Activated naive CD8-positive, alpha-beta T cell treated with anti-CD3 and anti-CD28 coated beads for 36 hours (primary cell): Measurements from ENCODE around the gene LRFN5. TPM values are rescaled to one million over a fixed set of nuclear protein-coding genes. Genes with fewer than 3 reads are reported as not detected.
"Not testable (repeated sequence)": the region's sequence is repeated elsewhere in the genome, so short reads cannot be mapped to it uniquely, and the experiment has no call there.

Experiments used
- DNase-seq: peaks from one replicate; pipeline ENCODE4 v3.0.0; 2021
- H3K27ac Mint-ChIP-seq: one replicate; pipeline ENCODE4 v1.8.0; 2022; ENCODE audit warnings: mild to moderate bottlenecking, moderate library complexity, mixed read lengths
- H3K27me3 Mint-ChIP-seq: one replicate; pipeline ENCODE4 v1.8.0; 2022; ENCODE audit warnings: mild to moderate bottlenecking, mixed read lengths
- H3K36me3 Mint-ChIP-seq: one replicate; pipeline ENCODE4 v1.8.0; 2021; ENCODE audit warnings: mild to moderate bottlenecking, mixed read lengths
- H3K4me1 Mint-ChIP-seq: one replicate; pipeline ENCODE4 v1.8.0; 2021; ENCODE audit warnings: mixed read lengths
- H3K4me3 Mint-ChIP-seq: one replicate; pipeline ENCODE4 v1.8.0; 2022; ENCODE audit warnings: mild to moderate bottlenecking, moderate library complexity, mixed read lengths
- H3K9me3 Mint-ChIP-seq: one replicate; pipeline ENCODE4 v1.8.0; 2022; ENCODE audit warnings: mixed read lengths
- total RNA-seq, 2 experiments: library from RNA; stranded (reverse); gene quantifications; one replicate each; pipeline ENCODE4 v1.2.3, GENCODE V29; 2021

The LRFN5 gene
- total RNA-seq, 2 experiments from 2014 or later: not detected

- H3K4me3 Mint-ChIP-seq: no peak overlapping the region
- H3K27ac Mint-ChIP-seq: no peak overlapping the region
- H3K4me1 Mint-ChIP-seq: no peaks in the 10 kb centered on the region
- H3K36me3 Mint-ChIP-seq: no peaks in the 10 kb centered on the region
- H3K27me3 Mint-ChIP-seq: no peaks in the 10 kb centered on the region
- DNase-seq: no peak
- peaks cover 3% of the 10 kb centered on the region for H3K9me3 Mint-ChIP-seq
These were observed 266.4 kb downstream of the LRFN5 start for GRCh38 chr14:41872931-41873685.

GRCh38 chr14:41873686-41874317 lies 267.1 kb downstream of the LRFN5 start:
- Mint-ChIP-seq H3K9me3 (peaks cover 3% of the 10 kb centered on the region), H3K27me3 (no peaks in the 10 kb centered on the region), H3K27ac (no peak overlapping the region), H3K36me3 (no peaks in the 10 kb centered on the region), H3K4me3 (no peak overlapping the region), H3K4me1 (no peaks in the 10 kb centered on the region)
- DNase-seq: no peak

- Mint-ChIP-seq H3K4me3 (no peak overlapping the region), H3K27me3 (no peaks in the 10 kb centered on the region), H3K9me3 (no peaks in the 10 kb centered on the region), H3K27ac (no peak overlapping the region), H3K4me1 (no peaks in the 10 kb centered on the region), H3K36me3 (no peaks in the 10 kb centered on the region)
- DNase-seq: no peak
These were observed 268.4 kb downstream of the LRFN5 start for GRCh38 chr14:41875116-41875515.

- no peaks in the 10 kb centered on the region for H3K9me3 Mint-ChIP-seq
- H3K4me3 Mint-ChIP-seq: no peak overlapping the region
- H3K27ac Mint-ChIP-seq: no peak overlapping the region
- no peaks in the 10 kb centered on the region for H3K4me1 Mint-ChIP-seq
- H3K27me3 Mint-ChIP-seq: no peaks in the 10 kb centered on the region
- no peaks in the 10 kb centered on the region for H3K36me3 Mint-ChIP-seq
- no peak for DNase-seq
These were observed 271.6 kb downstream of the LRFN5 start for GRCh38 chr14:41878321-41878720.

GRCh38 chr14:41891624-41892023 lies 284.9 kb downstream of the LRFN5 start:
- Mint-ChIP-seq H3K9me3 (peaks cover 2% of the 10 kb centered on the region), H3K27ac (no peak overlapping the region), H3K36me3 (no peaks in the 10 kb centered on the region), H3K27me3 (no peaks in the 10 kb centered on the region), H3K4me3 (no peak overlapping the region), H3K4me1 (no peaks in the 10 kb centered on the region)
- DNase-seq: no peak

- H3K4me3 Mint-ChIP-seq: no peak overlapping the region
- H3K36me3 Mint-ChIP-seq: no peaks in the 10 kb centered on the region
- no peaks in the 10 kb centered on the region for H3K9me3 Mint-ChIP-seq
- H3K4me1 Mint-ChIP-seq: no peaks in the 10 kb centered on the region
- H3K27me3 Mint-ChIP-seq: no peaks in the 10 kb centered on the region
- DNase-seq: no peak
- no peak overlapping the region for H3K27ac Mint-ChIP-seq
These were observed 292.7 kb downstream of the LRFN5 start for GRCh38 chr14:41899416-41899815.

- Mint-ChIP-seq H3K36me3 (no peaks in the 10 kb centered on the region), H3K27me3 (no peaks in the 10 kb centered on the region), H3K27ac (no peak overlapping the region), H3K4me1 (no peaks in the 10 kb centered on the region), H3K4me3 (no peak overlapping the region), H3K9me3 (no peaks in the 10 kb centered on the region)
- no peak for DNase-seq
These were observed 294.0 kb downstream of the LRFN5 start for GRCh38 chr14:41900644-41901043.

- Mint-ChIP-seq H3K4me1 (no peaks in the 10 kb centered on the region), H3K9me3 (no peaks in the 10 kb centered on the region), H3K27me3 (no peaks in the 10 kb centered on the region), H3K4me3 (no peak overlapping the region), H3K36me3 (no peaks in the 10 kb centered on the region), H3K27ac (no peak overlapping the region)
- no peak for DNase-seq
These were observed 294.4 kb downstream of the LRFN5 start for GRCh38 chr14:41901089-41901488.

- H3K4me1 Mint-ChIP-seq: no peaks in the 10 kb centered on the region
- H3K9me3 Mint-ChIP-seq: peaks cover 3% of the 10 kb centered on the region
- no peak for DNase-seq
- H3K36me3 Mint-ChIP-seq: no peaks in the 10 kb centered on the region
- no peak overlapping the region for H3K4me3 Mint-ChIP-seq
- H3K27ac Mint-ChIP-seq: no peak overlapping the region
- H3K27me3 Mint-ChIP-seq: no peaks in the 10 kb centered on the region
These were observed 298.8 kb downstream of the LRFN5 start for GRCh38 chr14:41905394-41905964.

GRCh38 chr14:41911155-41911554 lies 304.5 kb downstream of the LRFN5 start:
- H3K4me3 Mint-ChIP-seq, H3K4me1 Mint-ChIP-seq, H3K36me3 Mint-ChIP-seq, DNase-seq, H3K27me3 Mint-ChIP-seq, H3K27ac Mint-ChIP-seq, H3K9me3 Mint-ChIP-seq: not testable (repeated sequence)

GRCh38 chr14:41913398-41913797 lies 306.7 kb downstream of the LRFN5 start:
- H3K4me3 Mint-ChIP-seq: no peak overlapping the region
- no peak overlapping the region for H3K27ac Mint-ChIP-seq
- no peaks in the 10 kb centered on the region for H3K36me3 Mint-ChIP-seq

GRCh38 chr14:41915732-41916131 lies 309.1 kb downstream of the LRFN5 start:
- no peaks in the 10 kb centered on the region for H3K27me3 Mint-ChIP-seq
- peaks cover 3% of the 10 kb centered on the region for H3K9me3 Mint-ChIP-seq
- H3K4me1 Mint-ChIP-seq: no peaks in the 10 kb centered on the region
- DNase-seq: no peak
- H3K4me3 Mint-ChIP-seq: no peak overlapping the region
- H3K36me3 Mint-ChIP-seq: no peaks in the 10 kb centered on the region
- no peak overlapping the region for H3K27ac Mint-ChIP-seq

More at GRCh38 chr14:41913398-41913797, 306.7 kb downstream of the LRFN5 start:
- no peaks in the 10 kb centered on the region for H3K4me1 Mint-ChIP-seq
- no peak for DNase-seq
- no peaks in the 10 kb centered on the region for H3K27me3 Mint-ChIP-seq
- peaks cover 5% of the 10 kb centered on the region for H3K9me3 Mint-ChIP-seq

- Mint-ChIP-seq H3K4me3 (no peak overlapping the region), H3K27ac (no peak overlapping the region), H3K27me3 (no peaks in the 10 kb centered on the region), H3K9me3 (peaks cover 3% of the 10 kb centered on the region), H3K4me1 (no peaks in the 10 kb centered on the region), H3K36me3 (no peaks in the 10 kb centered on the region)
- no peak for DNase-seq
These were observed 309.6 kb downstream of the LRFN5 start for GRCh38 chr14:41916313-41916712.

- Mint-ChIP-seq H3K36me3 (no peaks in the 10 kb centered on the region), H3K4me3 (no peak overlapping the region), H3K4me1 (no peaks in the 10 kb centered on the region), H3K9me3 (no peaks in the 10 kb centered on the region), H3K27me3 (no peaks in the 10 kb centered on the region), H3K27ac (no peak overlapping the region)
- no peak for DNase-seq
These were observed 318.7 kb downstream of the LRFN5 start for GRCh38 chr14:41925409-41925808.

GRCh38 chr14:41950428-41951151 lies 343.9 kb downstream of the LRFN5 start:
- Mint-ChIP-seq H3K36me3 (no peaks in the 10 kb centered on the region), H3K9me3 (no peaks in the 10 kb centered on the region), H3K4me1 (no peaks in the 10 kb centered on the region), H3K27ac (no peak overlapping the region), H3K27me3 (no peaks in the 10 kb centered on the region), H3K4me3 (no peak overlapping the region)
- DNase-seq: no peak
